Left hindlimb (tissue), 1 donor: ENCODE data around the gene TMC5.

Experiments used
- DNase-seq: peaks from one replicate; pipeline ENCODE4 v3.0.0-alpha.2; 2018

Gene TMC5

DNA sequence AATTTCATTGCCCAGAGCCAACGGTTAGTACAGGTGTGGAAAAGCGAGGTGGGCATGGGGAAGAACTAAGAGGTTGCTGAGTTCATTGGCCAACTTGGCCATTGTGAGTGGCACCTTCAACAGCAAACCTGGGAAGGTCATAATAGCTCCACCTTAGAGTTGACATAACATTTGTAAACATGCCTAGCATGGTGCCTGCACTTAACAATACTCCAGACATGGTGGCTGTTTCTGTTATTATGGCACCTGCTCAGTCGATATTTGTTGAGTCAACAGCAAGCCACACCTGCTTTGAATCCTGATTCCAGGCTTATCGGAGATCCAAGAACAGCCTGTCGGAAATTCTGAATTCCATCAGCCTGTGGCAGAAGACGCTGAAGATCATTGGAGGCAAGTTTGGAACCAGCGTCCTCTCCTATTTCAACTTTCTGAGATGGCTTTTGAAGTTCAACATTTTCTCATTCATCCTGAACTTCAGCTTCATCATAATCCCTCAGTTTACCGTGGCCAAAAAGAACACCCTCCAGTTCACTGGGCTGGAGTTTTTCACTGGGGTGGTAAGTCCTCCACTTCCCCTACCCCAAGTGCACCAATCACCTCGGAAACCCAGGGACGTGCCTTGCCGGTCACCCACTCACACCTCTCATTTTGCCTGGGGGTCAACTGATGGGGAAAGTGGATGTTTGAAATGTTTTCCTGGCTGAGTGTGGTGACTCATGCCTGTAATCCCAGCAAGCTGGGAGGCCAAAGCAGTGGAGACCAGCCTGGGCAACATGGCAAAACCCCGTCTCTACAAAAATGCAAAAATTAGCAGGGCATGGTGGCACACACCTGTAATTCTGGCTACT is 46.0 kb downstream of the TMC5 start:
- no peak for DNase-seq

DNA sequence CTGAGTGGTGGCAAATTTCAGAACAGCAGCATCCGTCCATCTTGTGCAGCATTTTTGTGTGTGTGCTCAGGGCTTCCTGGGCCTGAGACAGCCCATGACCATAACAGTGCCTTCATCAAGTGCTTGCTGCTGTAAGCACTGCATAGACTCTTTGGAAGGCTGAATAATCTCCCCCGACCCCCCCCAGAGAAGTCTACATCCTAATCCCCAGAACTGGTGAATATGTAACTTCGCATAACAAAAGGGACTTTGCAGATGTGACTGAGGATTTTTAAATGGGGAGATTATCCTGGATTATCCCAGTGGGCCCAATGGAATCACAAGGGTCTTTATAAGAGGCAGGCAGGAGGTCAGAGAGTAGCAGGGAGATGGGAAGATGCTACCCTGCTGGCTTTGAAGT is 50.6 kb downstream of the TMC5 start:
- no peak for DNase-seq

DNA sequence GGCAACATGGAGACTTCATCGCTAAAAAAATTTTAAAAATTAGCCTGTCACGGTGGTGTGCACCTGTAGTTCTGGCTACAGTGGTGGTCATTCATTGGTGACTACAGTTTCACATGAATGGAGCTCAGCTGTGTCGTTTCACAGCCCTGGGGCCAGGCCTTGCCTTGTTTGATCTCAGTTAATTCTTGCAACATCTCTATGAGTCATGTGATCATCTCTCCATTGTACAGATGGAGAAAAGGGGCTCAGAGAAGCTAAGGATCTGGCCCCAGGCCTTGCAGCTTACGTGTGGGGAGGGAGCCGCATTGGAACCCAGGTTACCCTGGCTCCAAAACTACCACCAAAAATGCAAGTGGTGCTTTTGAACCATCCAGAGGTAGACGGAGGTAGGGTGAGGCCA is 54.8 kb downstream of the TMC5 start:
- no peak for DNase-seq

DNA sequence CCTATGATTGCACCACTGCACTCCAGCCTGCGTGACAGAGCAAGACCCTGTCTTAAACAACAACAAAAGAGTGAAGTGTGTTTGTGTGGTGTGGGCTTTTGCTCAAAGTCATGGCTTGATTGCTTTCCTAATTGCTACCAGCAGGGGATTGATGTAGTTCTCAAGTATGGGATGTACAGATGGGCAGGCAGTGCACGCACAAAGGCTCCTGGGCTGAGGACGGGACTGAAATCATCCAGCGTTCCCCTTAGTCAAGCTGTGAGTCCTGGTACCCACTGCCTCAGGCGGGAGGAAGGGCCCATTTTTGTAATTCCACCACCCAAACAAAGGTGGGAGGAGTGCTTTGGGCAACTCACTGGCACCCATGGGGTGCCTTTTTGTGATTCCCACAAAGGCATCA is 56.9 kb downstream of the TMC5 start:
- no peak for DNase-seq

DNA sequence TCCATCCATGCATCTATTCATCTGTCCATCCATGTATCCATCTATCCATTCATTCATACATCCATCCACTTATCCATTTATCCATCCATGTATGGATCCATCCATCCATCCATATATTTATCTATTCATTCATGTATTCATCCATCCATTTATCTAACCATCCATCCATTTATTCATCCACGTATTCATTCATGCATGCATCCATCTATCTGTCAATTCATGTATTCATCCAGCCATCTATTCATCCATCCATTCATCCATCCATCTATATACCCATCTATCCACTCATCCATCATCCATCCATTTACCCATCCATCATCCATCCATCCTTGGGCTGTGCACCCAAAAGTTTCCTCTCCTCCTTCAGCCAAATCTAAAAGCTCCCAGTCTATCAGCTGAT is 60.8 kb downstream of the TMC5 start:
- DNase-seq, result no peak

DNA sequence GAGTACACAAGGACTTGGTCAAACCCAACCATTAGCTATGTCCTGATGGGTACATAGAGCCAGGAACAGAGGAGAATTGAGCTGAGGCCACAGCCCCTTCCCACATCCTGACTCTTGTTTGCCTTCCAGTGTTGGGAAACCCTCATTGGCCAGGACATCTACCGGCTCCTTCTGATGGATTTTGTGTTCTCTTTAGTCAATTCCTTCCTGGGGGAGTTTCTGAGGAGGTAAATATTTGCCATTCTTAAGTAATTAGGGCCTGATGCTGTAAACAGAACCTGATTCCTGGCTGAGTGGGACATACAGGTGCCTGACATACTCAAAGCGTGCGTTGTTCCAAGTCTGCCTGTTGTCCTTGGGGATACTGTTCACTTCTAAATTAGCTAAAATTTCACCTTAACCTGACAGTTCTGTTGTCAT is 61.6 kb downstream of the TMC5 start:
- DNase-seq, result no peak

DNA sequence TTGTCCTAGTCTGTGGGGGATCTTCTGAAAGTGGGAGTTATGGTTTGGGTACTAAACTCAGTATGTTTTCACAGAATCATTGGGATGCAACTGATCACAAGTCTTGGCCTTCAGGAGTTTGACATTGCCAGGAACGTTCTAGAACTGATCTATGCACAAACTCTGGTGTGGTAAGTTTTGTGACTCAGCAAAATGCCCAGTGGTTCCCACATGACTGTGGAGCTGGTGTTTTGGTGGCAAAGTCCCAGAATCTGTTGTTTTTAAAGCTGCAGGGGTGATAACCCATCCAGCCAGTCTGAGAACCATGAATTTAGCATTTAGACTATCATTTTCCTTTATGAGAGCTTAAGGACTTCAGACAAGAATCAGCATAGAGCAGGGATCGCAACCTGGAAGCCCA is 63.6 kb downstream of the TMC5 start:
- DNase-seq, result no peak

DNA sequence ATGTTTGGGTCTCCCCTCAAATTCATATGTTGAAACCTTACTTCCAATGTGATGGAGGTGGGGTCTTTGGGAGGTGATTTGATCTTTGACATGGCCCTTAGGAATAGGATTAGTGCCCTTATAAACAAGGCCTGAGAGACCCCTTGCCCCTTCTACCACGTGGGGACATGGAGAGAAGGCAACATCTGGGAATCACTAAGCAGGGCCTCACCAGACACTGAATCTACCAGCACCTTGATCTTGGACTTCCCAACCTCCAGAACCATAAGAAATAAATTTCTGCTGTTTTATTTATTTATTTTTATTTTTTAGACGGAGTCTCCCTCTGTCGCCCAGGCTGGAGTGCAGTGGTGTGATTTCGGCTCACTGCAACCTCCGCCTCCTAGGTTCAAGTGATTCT is 64.1 kb downstream of the TMC5 start:
- DNase-seq, result no peak

DNA sequence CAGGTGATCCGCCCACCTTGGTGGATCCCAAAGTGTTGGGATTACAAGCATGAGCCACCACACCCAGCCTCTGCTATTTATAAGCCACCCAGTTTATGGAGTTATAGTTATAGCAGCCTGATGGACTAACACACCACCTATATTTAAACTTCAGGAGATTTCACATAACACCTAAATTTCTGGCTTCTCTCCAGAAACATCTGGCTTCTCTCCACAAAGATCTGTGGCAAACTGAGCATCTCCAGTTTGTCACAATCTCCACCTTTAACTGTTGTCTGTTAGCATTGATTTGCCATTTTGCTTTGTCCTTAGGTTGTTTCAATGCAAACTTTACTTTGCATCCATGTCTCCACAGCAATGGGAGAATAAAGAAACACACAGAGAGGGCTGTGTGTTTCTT is 64.6 kb downstream of the TMC5 start:
- no peak for DNase-seq

DNA sequence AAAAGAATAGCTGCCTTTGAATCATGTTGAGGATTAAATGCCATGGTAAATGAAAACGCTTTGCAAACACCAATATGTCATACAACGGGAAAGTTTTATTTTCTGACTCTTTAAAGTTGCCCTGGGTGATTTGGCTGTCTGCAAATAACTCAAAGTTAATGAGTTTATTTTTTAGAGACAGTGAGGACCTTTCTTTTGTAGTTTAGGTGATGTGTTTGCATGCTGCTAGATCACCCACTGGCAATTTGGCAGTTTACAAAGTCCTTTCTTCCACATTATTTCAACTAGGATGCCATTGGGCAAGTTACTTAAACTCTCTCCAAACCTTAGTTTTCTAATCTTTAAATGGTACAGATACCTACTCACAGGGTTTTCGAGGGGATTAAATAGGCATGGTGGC is 66.4 kb downstream of the TMC5 start:
- DNase-seq, result no peak

DNA sequence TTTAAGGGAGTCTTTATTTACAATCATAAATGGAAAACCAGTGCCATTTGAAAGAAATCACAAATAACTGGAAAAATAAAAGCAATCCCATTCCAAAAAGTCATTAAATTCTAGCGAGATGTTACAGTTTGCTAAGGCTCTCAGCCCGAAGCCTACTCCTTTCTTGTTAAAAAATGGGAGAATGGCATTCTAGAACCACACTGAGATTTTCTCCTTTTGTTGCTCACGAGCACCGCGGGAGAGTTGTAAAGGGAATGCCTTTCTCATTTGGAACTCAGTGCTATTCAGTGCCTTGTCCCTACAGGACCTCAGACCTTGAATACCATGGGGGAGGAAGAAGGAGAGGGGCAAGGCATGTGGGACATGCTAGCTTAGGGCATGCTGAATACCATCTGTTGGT is 67.9 kb downstream of the TMC5 start:
- no peak for DNase-seq

DNA sequence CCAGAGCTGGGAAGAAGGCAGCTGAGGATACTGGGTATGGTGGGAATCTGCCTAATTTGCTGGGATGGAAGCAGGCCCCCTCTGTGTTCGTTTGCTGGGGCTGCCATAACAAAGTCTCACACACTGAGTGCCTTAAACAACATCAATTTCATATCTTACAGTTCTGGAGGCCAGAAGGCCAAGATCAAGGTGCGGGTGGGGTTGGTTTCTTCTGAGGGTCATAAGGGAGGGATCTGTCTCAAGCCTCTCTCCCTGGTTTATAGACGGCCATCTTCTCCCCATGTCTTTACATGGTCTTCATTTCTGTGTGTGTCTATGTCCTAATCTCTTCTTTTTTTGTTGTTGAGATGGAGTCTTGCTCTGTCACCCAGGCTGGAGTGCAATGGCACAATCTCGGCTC is 68.4 kb downstream of the TMC5 start:
- no peak for DNase-seq

DNA sequence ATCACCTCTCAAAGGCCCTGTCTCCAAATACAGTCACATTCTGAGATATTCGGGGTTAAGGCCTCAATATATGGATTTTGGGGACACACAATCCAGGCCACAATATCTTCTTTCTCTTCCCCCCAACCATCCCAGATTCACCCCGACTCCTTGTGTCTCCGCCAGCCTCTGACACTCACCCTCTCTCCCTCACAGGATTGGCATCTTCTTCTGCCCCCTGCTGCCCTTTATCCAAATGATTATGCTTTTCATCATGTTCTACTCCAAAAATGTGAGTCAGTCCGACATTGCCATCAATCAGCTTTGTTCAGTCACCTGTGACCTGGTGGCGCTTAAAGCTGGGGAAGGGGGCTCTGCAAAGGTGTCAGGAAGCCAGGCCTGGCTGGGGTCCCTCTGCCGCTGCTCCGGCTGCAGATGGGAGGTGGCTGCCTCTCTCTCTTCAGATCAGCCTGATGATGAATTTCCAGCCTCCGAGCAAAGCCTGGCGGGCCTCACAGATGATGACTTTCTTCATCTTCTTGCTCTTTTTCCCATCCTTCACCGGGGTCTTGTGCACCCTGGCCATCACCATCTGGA is 69.2 kb downstream of the TMC5 start:
- no peak for DNase-seq

DNA sequence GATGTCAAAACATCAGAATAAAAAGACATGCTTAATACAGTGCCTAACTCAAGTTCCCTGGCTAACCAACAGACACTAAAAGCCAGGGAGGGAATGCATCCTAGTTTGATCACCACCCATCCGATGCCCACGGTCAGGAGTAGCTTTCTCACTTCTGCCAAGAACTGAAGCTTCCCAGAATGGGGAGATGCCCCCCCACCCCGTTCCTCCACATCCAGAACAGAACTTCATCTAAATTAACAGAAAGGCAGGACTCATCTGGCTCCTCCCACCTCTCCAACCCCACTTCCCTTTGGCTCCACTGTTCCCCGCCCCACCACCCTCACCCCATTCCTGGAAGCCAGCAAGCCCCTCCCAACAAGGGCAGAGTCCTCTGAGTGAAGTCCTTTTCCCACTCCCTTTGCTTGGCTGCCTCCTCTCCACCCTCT is 70.5 kb downstream of the TMC5 start:
- no peak for DNase-seq

DNA sequence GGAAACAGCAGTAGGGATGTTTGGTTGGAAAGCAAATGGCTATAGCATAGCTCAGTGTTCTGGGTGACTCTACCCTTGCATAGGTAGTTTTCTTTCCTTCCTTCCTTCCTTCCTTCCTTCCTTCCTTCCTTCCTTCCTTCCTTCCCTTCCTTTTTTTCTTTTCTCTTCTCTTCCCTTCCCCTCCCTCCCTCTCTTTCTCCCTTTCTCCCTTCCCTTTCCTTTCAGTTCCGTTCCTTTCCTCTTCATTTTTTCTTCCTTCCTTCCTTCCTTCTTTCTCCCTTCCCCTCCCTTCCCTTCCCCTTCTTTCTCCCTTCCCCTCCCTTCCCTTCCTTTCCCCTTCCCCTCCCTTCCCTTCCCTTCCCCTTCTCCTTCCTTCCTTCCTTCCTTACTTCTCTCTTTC is 72.9 kb downstream of the TMC5 start:
- no peak for DNase-seq

DNA sequence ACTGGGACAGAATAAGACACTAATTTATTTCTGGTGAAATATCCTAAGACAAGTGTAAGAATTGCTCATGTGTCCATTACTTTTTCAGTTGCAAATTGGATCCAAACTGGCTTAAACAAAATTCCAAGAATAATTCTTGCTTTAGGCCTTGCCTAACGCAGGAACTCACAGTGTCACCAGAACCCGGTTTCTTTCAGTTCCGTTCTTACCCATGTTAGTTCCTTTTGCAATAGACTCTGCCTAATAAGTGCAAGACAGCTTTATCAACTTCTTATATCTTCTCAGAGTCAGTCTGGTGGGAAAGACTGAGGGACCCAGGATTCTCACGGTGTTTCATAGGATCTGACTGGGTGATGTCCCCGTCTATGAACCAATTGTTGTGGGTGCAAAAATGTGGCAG is 79.5 kb downstream of the TMC5 start:
- no peak for DNase-seq

DNA sequence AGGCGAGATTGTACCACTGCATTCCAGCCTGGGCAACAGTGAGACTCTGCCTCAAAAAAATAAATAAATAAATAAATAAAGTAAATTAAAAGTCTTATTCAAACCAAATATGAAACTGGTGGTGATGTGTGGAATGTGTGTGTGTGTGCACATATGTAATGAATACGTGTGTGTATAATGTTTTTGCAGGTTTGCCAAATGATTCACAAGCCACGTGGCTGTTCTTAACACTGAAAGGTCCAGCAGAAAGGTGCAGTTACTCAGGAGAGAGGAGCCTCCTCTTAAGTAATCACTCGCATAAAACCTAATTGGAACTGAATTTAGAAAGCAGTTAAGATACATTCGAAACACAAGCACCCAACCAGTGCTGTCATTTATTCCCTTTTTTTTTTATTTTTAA is 81.3 kb downstream of the TMC5 start:
- DNase-seq, result no peak

DNA sequence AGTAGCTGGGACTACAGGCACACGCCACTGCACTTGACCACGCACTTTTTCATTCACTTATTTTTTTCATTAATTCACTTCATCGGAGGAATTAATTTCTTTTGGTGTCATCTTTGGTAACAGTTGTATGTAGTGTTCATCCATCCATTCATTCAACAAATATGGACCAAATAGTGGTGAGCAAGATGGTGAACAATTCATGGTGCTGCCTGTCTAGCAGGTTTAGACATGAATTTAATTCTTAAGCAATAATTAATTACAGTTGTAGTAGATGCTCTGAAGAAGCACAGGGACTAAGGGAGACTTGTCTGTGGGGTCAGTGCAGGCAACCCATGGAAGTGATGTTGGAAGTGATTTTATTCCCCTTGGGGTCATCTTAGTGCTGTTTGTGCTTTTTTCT is 81.8 kb downstream of the TMC5 start:
- no peak for DNase-seq

DNA sequence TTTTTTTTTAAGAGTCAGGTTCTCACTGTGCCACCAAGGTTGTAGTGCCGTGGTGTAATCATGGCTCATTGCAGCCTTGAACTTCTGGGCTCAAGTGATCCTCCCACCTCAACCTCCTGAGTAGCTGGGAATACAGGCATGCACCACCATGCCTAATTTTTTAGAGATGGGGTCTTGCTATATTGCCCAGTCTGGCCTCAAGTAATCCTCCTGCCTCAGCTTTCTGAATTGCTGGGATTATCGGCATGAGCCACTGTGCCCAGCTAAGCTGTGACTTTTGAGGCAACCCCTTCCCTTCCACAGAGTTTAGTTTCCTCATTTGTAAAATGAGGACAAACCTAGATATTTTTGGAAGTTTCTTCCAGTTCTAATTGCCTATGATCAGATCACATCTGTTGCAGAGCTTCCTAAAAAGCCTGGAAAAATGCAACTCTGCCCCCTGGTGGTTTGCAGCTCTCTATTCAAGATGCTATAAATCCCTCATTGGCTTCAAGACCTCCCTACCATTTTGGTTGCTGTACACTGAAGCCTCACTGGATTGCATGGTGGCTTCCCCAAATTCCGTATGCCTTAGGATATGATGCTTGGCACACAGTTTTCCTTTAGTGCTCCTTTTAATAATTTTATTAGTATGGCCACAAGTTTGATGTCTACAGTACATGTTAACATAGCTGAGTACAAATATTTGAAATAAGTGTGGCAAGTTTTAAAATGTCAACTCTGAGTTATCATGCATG is 84.9 kb downstream of the TMC5 start:
- DNase-seq, result peak; percentile 63

DNA sequence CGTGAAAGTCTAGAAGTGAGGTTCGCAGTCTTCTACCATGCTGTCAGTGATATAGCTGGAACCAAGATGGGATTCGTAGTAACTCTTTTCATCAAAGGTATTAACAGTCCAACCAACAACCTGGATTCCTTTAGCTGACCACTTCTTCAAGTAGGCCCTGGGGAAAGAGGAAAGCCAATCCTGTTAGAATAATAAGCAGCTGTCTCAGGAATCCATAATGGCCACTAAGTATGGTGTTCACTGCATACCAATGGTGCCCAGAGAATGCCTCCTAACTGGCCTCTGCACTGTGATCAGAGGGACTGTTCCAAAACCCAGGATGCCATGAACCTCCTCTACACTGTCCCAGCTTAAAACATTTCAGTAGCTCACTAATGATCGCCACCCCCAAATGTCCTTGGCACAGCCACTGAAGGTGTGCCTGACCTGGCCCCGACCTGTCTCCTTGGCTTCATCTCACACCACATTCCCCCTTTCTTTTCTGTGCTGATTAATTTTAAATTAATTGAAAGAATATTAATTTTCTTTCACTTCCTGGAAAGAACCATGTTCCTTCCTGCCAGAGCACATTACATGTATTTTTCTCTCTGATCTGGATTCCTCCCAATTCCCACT is 85.9 kb downstream of the TMC5 start:
- no peak for DNase-seq

DNA sequence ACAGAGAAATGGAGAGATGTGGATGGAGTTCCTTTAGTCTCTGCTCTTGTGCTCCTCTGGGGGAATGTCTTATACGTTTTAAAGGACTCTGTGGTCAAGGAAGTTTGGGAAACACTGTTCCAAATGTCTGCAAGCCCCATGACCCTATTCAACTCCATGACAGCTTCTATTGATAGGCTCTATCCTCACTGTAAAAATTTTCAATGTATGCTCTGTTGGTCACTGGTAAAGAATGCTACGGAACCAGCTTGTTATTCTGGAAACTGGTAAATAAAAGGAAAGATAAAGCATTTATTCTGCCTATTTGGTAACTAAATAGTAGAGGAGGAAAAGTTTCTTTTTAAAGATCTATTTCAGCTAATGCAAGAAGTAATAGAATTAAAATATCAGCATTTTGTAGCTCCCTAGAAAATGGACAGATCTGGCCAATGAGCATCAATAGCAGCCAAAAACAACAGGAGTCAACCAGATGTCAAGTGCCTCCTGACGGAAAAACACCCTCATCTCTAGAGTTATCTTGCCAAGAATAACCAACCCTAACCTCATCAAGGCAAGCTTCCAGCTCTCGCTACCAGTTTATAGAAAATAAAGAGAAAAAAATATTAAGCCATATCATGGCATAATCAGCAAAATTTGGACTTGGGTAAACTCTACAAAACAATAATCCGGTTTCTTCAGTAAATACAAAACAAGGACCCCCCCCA is 88.1 kb downstream of the TMC5 start:
- no peak for DNase-seq

DNA sequence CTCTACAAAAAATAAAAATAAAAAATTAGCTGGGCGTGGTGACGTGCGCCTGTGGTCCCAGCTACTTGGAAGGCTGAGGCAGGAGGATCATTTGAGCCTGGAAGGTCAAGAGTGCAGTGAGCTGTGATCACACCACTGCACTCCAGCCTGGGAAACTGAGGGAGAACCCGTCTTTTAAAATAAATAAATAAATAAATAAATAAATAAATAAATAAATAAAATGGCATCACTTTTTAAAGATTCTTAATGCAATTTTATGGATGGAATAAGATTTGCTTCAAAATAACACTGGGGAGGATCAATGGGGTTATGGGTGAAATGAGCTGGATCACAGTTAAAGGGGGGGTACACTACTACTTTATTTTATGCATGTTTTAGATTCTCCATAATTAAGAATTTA is 89.3 kb downstream of the TMC5 start:
- DNase-seq, result no peak

DNA sequence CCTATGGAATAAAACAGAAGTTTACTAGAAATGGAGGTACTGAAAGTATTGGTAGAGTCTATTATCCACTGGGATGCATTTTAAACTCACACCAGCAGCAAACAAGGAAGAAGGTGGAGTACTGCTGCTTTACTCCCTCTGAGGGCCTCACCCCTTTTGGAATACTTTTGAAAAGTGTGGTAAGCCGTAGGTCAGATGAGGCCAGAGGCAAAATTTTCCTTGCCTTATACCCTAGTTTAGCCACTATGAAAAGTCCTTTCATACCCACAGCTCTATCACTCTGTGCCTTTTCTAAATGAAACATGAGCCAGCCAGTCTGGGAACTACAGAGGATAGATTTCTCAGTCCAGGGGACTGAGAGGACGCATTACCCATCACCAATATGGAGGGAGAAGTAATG is 90.2 kb downstream of the TMC5 start:
- no peak for DNase-seq
